ENCODE measurements around the gene NPVF. TPM values are rescaled to one million over a fixed set of nuclear protein-coding genes. Genes with fewer than 3 reads are reported as not detected.

The NPVF gene
- total RNA-seq, 4 donors from 2014 or later, result not detected

GRCh38 chr7:25234336-25234735 lies 6.0 kb upstream of the NPVF start:
- Histone ChIP-seq H3K9me3 (no peaks in the 10 kb centered on the region), H3K4me3 (no peak overlapping the region), H3K27me3 (no peaks in the 10 kb centered on the region), H3K27ac (no peak overlapping the region), H3K36me3 (no peaks in the 10 kb centered on the region), H3K4me1 (no peaks in the 10 kb centered on the region)
- intact Hi-C loops (cut with DNase I; ENCODE audit: low total_unique reads), result no loop called here
- no peak for TF ChIP-seq CTCF (IDR thresholded peaks at IDR 0.05 in 4 of 5, conservative IDR thresholded peaks at IDR 0.05 in 1 of 5)
- no peak for TF ChIP-seq POLR2A (IDR thresholded peaks at IDR 0.05)
- no peak for DNase-seq
- ATAC-seq, result no peak
- in situ Hi-C loops (cut with MboI; ENCODE audit: low sequenced_read_pairs in 4 of 4), result no loop called here

GRCh38 chr7:25223206-25223605 lies 5.1 kb downstream of the NPVF start:
- Histone ChIP-seq H3K36me3 (no peaks in the 10 kb centered on the region), H3K27ac (no peak overlapping the region), H3K9me3 (no peaks in the 10 kb centered on the region), H3K27me3 (peaks cover 0 to 3% (median 0%) of the 10 kb centered on the region in 3 donors), H3K4me1 (no peaks in the 10 kb centered on the region), H3K4me3 (no peak overlapping the region)
- DNase-seq (no peak), ATAC-seq (no peak)
- no peak for TF ChIP-seq POLR2A (IDR thresholded peaks at IDR 0.05)
- TF ChIP-seq CTCF (IDR thresholded peaks at IDR 0.05 in 4 of 5, conservative IDR thresholded peaks at IDR 0.05 in 1 of 5), result no peak
- intact Hi-C loops (cut with DNase I; ENCODE audit: low total_unique reads), result no loop called here
- in situ Hi-C loops (cut with MboI; ENCODE audit: low sequenced_read_pairs in 4 of 4), result no loop called here

- Histone ChIP-seq H3K27me3 (peaks cover 0 to 3% (median 0%) of the 10 kb centered on the region in 3 donors), H3K4me1 (no peaks in the 10 kb centered on the region), H3K9me3 (no peaks in the 10 kb centered on the region), H3K27ac (no peak overlapping the region), H3K4me3 (no peak overlapping the region), H3K36me3 (no peaks in the 10 kb centered on the region)
- in situ Hi-C loops (cut with MboI; ENCODE audit: low sequenced_read_pairs in 4 of 4), result no loop called here
- no peak for TF ChIP-seq POLR2A (IDR thresholded peaks at IDR 0.05)
- intact Hi-C loops (cut with DNase I; ENCODE audit: low total_unique reads), result no loop called here
- no peak for DNase-seq
- no peak for ATAC-seq
These were observed 5.6 kb downstream of the NPVF start for GRCh38 chr7:25222666-25223065.

GRCh38 chr7:25221009-25221408 lies 7.3 kb downstream of the NPVF start:
- Histone ChIP-seq H3K27me3 (peaks cover 0 to 3% (median 0%) of the 10 kb centered on the region in 3 donors), H3K9me3 (no peaks in the 10 kb centered on the region), H3K4me1 (no peaks in the 10 kb centered on the region), H3K36me3 (no peaks in the 10 kb centered on the region), H3K4me3 (no peak overlapping the region), H3K27ac (no peak overlapping the region)
- DNase-seq (no peak), ATAC-seq (no peak)
- in situ Hi-C loops (cut with MboI; ENCODE audit: low sequenced_read_pairs in 4 of 4) (no loop called here), intact Hi-C loops (cut with DNase I; ENCODE audit: low total_unique reads) (no loop called here)
- TF ChIP-seq POLR2A (IDR thresholded peaks at IDR 0.05) (no peak), CTCF (IDR thresholded peaks at IDR 0.05 in 4 of 5, conservative IDR thresholded peaks at IDR 0.05 in 1 of 5) (no peak)

- no peaks in the 10 kb centered on the region for H3K36me3 ChIP-seq
- H3K4me3 ChIP-seq, result no peak overlapping the region
- DNase-seq, result no peak
- H3K9me3 ChIP-seq, result no peaks in the 10 kb centered on the region
- no peak for TF ChIP-seq POLR2A (IDR thresholded peaks at IDR 0.05)
- TF ChIP-seq CTCF (IDR thresholded peaks at IDR 0.05 in 4 of 5, conservative IDR thresholded peaks at IDR 0.05 in 1 of 5), result no peak
- intact Hi-C loops (cut with DNase I; ENCODE audit: low total_unique reads), result no loop called here
- in situ Hi-C loops (cut with MboI; ENCODE audit: low sequenced_read_pairs in 4 of 4), result no loop called here
- H3K4me1 ChIP-seq, result no peaks in the 10 kb centered on the region
- no peak for ATAC-seq
- peaks cover 0 to 2% (median 0%) of the 10 kb centered on the region in 3 donors for H3K27me3 ChIP-seq
- no peak overlapping the region for H3K27ac ChIP-seq
These were observed 10.1 kb downstream of the NPVF start for GRCh38 chr7:25218191-25218590.

Data from gastrocnemius medialis (tissue), 4 donors.